WTC11 (cell line): ENCODE measurements around the gene ZNF892. TPM values are rescaled to one million over a fixed set of nuclear protein-coding genes. Genes with fewer than 3 reads are reported as not detected.

ENCODE experiments used
- ATAC-seq: fragments of 200-7000 bp; cut with Tn5 transposase; 2 replicates; pipeline ENCODE4 v1.10.0; 2021; ENCODE audit warnings: mild to moderate bottlenecking, moderate library complexity
- CTCF ChIA-PET: fragments of 300-600 bp; sonication (Branson Sonifier 250); formaldehyde crosslinking; loops from one replicate; lab custom pipeline; 2021; ENCODE audit warnings: antibody characterized with exemption; lab: Charles Lee
- POLR2A ChIA-PET: fragments of 350-600 bp; sonication (Branson Sonifier 250); formaldehyde crosslinking; loops from one replicate; lab custom pipeline; 2021; ENCODE audit warnings: antibody characterized with exemption; lab: Charles Lee
- DNase-seq: peaks from one replicate; pipeline ENCODE4 v3.0.0; 2021; ENCODE audit warnings: low spot score
- H3K27ac Mint-ChIP-seq: 2 replicates; pipeline ENCODE4 v1.8.0; 2021; ENCODE audit warnings: mixed read lengths
- H3K27me3 Mint-ChIP-seq: 2 replicates; pipeline ENCODE4 v1.8.0; 2021; ENCODE audit warnings: low read depth, mild to moderate bottlenecking, moderate library complexity, mixed read lengths
- H3K36me3 Mint-ChIP-seq: 2 replicates; pipeline ENCODE4 v1.8.0; 2021; ENCODE audit warnings: mixed read lengths
- H3K4me1 Mint-ChIP-seq: 2 replicates; pipeline ENCODE4 v1.8.0; 2022; ENCODE audit warnings: mixed read lengths
- H3K4me3 Mint-ChIP-seq: 2 replicates; pipeline ENCODE4 v1.8.0; 2021; ENCODE audit warnings: mild to moderate bottlenecking, moderate library complexity, mixed read lengths
- H3K9me3 Mint-ChIP-seq: 2 replicates; pipeline ENCODE4 v1.8.0; 2021; ENCODE audit warnings: mixed read lengths
- ARID4B ChIP-seq: sonication (generic); formaldehyde crosslinking; IDR thresholded peaks from 2 replicates; pipeline ENCODE4 v1.8.0; 2023; ENCODE audit warnings: missing genetic modification reagents, mild to moderate bottlenecking, borderline replicate concordance
- ATF2 ChIP-seq: sonication (generic); formaldehyde crosslinking; IDR thresholded peaks from 2 replicates; pipeline ENCODE4 v1.8.1; 2022; ENCODE audit warnings: low read depth, missing genetic modification reagents, borderline replicate concordance
- CBFB ChIP-seq: sonication (generic); formaldehyde crosslinking; IDR thresholded peaks from 2 replicates; pipeline ENCODE4 v1.8.1; 2022; ENCODE audit warnings: mild to moderate bottlenecking, low read depth, missing genetic modification reagents
- CREM ChIP-seq: sonication (generic); formaldehyde crosslinking; IDR thresholded peaks from 2 replicates; pipeline ENCODE4 v1.8.1; 2022; ENCODE audit warnings: mild to moderate bottlenecking, missing genetic modification reagents, moderate library complexity
- GRHL2 ChIP-seq: fragments of 250-450 bp; sonication (Bioruptor Pico); IDR thresholded peaks from 2 replicates; pipeline ENCODE4 v1.8.0; 2022; ENCODE audit warnings: mild to moderate bottlenecking, moderate library complexity; ENCODE audit not compliant: insufficient replicate concordance, severe bottlenecking
- JAZF1 ChIP-seq: fragments of 250-450 bp; sonication (Bioruptor Pico); IDR thresholded peaks from 2 replicates; pipeline ENCODE4 v1.9.0; 2021; ENCODE audit warnings: moderate library complexity, mild to moderate bottlenecking, inconsistent platforms
- NFATC4 ChIP-seq: fragments of 250-450 bp; sonication (Bioruptor Pico); IDR thresholded peaks from 2 replicates; pipeline ENCODE4 v1.9.0; 2021; ENCODE audit warnings: mild to moderate bottlenecking
- NFE2L1 ChIP-seq: sonication (generic); formaldehyde crosslinking; IDR thresholded peaks from 2 replicates; pipeline ENCODE4 v1.8.1; 2023; ENCODE audit warnings: missing genetic modification reagents
- OVOL2 ChIP-seq: fragments of 250-450 bp; sonication (Bioruptor Pico); IDR thresholded peaks from 2 replicates; pipeline ENCODE4 v1.9.0; 2021; ENCODE audit warnings: mild to moderate bottlenecking, borderline replicate concordance
- SMAD3 ChIP-seq: sonication (generic); formaldehyde crosslinking; IDR thresholded peaks from 2 replicates; pipeline ENCODE4 v1.8.0; 2022; ENCODE audit warnings: missing genetic modification reagents, mild to moderate bottlenecking, borderline replicate concordance
- SOX15 ChIP-seq: fragments of 250-450 bp; sonication (Bioruptor Pico); IDR thresholded peaks from 2 replicates; pipeline ENCODE4 v1.9.0; 2021; ENCODE audit warnings: mild to moderate bottlenecking
- USF2 ChIP-seq: sonication (generic); formaldehyde crosslinking; IDR thresholded peaks from 2 replicates; pipeline ENCODE4 v1.8.1; 2023; ENCODE audit warnings: mild to moderate bottlenecking, missing genetic modification reagents, moderate library complexity
- ZNF219 ChIP-seq: sonication (generic); formaldehyde crosslinking; IDR thresholded peaks from 2 replicates; pipeline ENCODE4 v1.8.0; 2023; ENCODE audit warnings: missing genetic modification reagents, mild to moderate bottlenecking, borderline replicate concordance
- ZNF232 ChIP-seq: sonication (generic); formaldehyde crosslinking; IDR thresholded peaks from 2 replicates; pipeline ENCODE4 v1.8.0; 2022; ENCODE audit warnings: mild to moderate bottlenecking, missing genetic modification reagents
- ZNF317 ChIP-seq: sonication (generic); formaldehyde crosslinking; IDR thresholded peaks from 2 replicates; pipeline ENCODE4 v1.8.1; 2023; ENCODE audit warnings: low read depth, mild to moderate bottlenecking, moderate library complexity, missing genetic modification reagents, borderline replicate concordance
- ZNF671 ChIP-seq: fragments of 250-450 bp; sonication (Bioruptor Pico); IDR thresholded peaks from 2 replicates; pipeline ENCODE4 v1.8.0; 2021; ENCODE audit warnings: mild to moderate bottlenecking
- total RNA-seq: library from RNA; stranded (reverse); gene quantifications from 3 replicates; pipeline ENCODE4 v1.2.3, GENCODE V29; 2021
- TF ChIP-seq, protein P1 (sequence below): sonication (generic); formaldehyde crosslinking; IDR thresholded peaks from 2 replicates; pipeline ENCODE4 v1.8.0; 2022; ENCODE audit warnings: mild to moderate bottlenecking, missing genetic modification reagents
- TF ChIP-seq, protein P2 (sequence below): sonication (generic); formaldehyde crosslinking; IDR thresholded peaks from 2 replicates; pipeline ENCODE4 v1.8.1; 2023; ENCODE audit warnings: mild to moderate bottlenecking, missing genetic modification reagents, borderline replicate concordance

Gene ZNF892
- total RNA-seq, 1 experiment from 2014 or later = 9.4 TPM

DNA sequence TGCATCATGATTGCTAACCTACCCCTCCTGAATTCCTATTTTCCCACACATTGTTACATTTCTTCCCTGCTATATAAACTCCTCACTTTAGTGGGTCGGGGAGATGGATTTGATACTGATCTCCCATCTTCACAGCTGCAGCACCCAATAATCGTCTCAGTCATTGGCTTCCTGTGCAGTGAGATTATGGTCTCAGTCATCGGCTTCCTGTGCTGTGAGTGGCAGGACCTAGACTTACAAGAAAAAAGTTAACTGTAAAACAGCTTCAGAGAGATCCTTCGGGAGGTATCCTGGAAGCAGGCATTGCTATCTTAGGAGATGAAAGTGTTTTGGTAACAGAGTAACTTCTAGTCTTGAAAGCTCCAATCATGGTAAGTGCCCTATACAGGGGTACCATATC, 3.4 kb upstream of the ZNF892 start (continued):
- no peak for TF ChIP-seq ARID4B (CRISPR knock-in tag)
- TF ChIP-seq, all 79 proteins: peak for 0

DNA sequence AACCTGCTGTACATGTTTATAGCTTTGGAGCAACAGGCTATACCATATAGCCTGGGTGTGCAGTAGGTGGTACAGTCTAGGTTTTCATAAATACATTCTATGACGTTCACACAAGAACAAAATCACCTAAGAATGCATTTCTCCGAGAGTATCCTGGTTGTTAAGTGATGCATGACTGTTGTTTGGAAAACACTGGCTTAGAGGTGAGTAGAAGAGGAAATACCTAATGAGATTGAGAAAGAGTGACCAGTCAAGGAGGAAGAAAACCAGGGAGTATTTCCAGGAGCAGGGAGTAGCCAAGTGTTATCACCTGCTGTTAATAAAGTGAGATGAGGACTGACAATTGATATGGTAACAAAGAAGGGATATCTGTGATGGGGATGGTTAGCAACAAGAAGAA, 2.9 kb upstream of the ZNF892 start:
- Mint-ChIP-seq H3K36me3 (peaks cover 7% of the 10 kb centered on the region), H3K4me3 (no peak overlapping the region), H3K27ac (no peak overlapping the region), H3K27me3 (peaks cover 22% of the 10 kb centered on the region), H3K4me1 (peaks cover 21% of the 10 kb centered on the region), H3K9me3 (peaks cover 4% of the 10 kb centered on the region; the same call in 1 of the 2 replicates)
- DNase-seq = no peak
- ChIA-PET POLR2A (no interaction called here), CTCF (no interaction called here)
- no peak for ATAC-seq
- TF ChIP-seq SOX15 (no peak), ZNF232 (CRISPR knock-in tag) (no peak), OVOL2 (CRISPR knock-in tag) (no peak), CBFB (no peak), ZNF671 (CRISPR knock-in tag) (no peak), ATF2 (CRISPR knock-in tag) (no peak), SMAD3 (CRISPR knock-in tag) (no peak), USF2 (CRISPR knock-in tag) (no peak), NFATC4 (CRISPR knock-in tag) (no peak), ZNF317 (CRISPR knock-in tag) (no peak), CREM (CRISPR knock-in tag) (no peak), ZNF219 (CRISPR knock-in tag) (no peak), NFE2L1 (no peak), JAZF1 (CRISPR knock-in tag) (no peak), GRHL2 (CRISPR knock-in tag) (no peak)
- TF ChIP-seq, protein P1, sequence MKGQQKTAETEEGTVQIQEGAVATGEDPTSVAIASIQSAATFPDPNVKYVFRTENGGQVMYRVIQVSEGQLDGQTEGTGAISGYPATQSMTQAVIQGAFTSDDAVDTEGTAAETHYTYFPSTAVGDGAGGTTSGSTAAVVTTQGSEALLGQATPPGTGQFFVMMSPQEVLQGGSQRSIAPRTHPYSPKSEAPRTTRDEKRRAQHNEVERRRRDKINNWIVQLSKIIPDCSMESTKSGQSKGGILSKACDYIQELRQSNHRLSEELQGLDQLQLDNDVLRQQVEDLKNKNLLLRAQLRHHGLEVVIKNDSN (CRISPR knock-in tag) = no peak
- TF ChIP-seq, protein P2, sequence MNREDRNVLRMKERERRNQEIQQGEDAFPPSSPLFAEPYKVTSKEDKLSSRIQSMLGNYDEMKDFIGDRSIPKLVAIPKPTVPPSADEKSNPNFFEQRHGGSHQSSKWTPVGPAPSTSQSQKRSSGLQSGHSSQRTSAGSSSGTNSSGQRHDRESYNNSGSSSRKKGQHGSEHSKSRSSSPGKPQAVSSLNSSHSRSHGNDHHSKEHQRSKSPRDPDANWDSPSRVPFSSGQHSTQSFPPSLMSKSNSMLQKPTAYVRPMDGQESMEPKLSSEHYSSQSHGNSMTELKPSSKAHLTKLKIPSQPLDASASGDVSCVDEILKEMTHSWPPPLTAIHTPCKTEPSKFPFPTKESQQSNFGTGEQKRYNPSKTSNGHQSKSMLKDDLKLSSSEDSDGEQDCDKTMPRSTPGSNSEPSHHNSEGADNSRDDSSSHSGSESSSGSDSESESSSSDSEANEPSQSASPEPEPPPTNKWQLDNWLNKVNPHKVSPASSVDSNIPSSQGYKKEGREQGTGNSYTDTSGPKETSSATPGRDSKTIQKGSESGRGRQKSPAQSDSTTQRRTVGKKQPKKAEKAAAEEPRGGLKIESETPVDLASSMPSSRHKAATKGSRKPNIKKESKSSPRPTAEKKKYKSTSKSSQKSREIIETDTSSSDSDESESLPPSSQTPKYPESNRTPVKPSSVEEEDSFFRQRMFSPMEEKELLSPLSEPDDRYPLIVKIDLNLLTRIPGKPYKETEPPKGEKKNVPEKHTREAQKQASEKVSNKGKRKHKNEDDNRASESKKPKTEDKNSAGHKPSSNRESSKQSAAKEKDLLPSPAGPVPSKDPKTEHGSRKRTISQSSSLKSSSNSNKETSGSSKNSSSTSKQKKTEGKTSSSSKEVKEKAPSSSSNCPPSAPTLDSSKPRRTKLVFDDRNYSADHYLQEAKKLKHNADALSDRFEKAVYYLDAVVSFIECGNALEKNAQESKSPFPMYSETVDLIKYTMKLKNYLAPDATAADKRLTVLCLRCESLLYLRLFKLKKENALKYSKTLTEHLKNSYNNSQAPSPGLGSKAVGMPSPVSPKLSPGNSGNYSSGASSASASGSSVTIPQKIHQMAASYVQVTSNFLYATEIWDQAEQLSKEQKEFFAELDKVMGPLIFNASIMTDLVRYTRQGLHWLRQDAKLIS (CRISPR knock-in tag) = no peak
